ENCODE data around the gene TBX5. TPM values are rescaled to one million over a fixed set of nuclear protein-coding genes. Genes with fewer than 3 reads are reported as not detected.

Gene TBX5
- total RNA-seq, 2 experiments from 2014 or later = not detected

- POLR2A ChIA-PET = no interaction called here
- CTCF ChIA-PET = interaction anchor here (1.2 kb wide), 1 partner anchor 368 kb away, joined by 3 read pairs; no protein-coding TSS in a partner anchor
- no peak overlapping the region for H3K4me3 Mint-ChIP-seq
- no peak for ATAC-seq
- H3K36me3 Mint-ChIP-seq (ENCODE audit: low read depth) = no peaks in the 10 kb centered on the region
- H3K4me1 Mint-ChIP-seq (ENCODE audit: low read depth) = no peaks in the 10 kb centered on the region
- no peaks in the 10 kb centered on the region for H3K9me3 Mint-ChIP-seq
- intact Hi-C loops (cut with micrococcal nuclease) = no loop called here
- no peak for TF ChIP-seq CTCF (IDR thresholded peaks at IDR 0.05)
- no peak for DNase-seq
- H3K27me3 Mint-ChIP-seq = peaks cover 3% of the 10 kb centered on the region
- H3K27ac Mint-ChIP-seq = no peak overlapping the region
Measured at GRCh38 chr12:114347861-114348260, 58.1 kb downstream of the TBX5 start.

- DNase-seq = no peak
- intact Hi-C loops (cut with micrococcal nuclease) = no loop called here
- Mint-ChIP-seq H3K9me3 (no peaks in the 10 kb centered on the region), H3K4me1 (ENCODE audit: low read depth) (no peaks in the 10 kb centered on the region), H3K27me3 (peaks cover 1% of the 10 kb centered on the region), H3K36me3 (ENCODE audit: low read depth) (no peaks in the 10 kb centered on the region), H3K27ac (no peak overlapping the region), H3K4me3 (no peak overlapping the region)
- ChIA-PET POLR2A (no interaction called here), CTCF (no interaction called here)
- TF ChIP-seq CTCF (IDR thresholded peaks at IDR 0.05) = no peak
- no peak for ATAC-seq
Measured at GRCh38 chr12:114344831-114345230, 61.1 kb downstream of the TBX5 start.

GRCh38 chr12:114344303-114344663 lies 61.7 kb downstream of the TBX5 start:
- DNase-seq (no peak), ATAC-seq (no peak)
- ChIA-PET CTCF (no interaction called here), POLR2A (no interaction called here)
- Mint-ChIP-seq H3K27me3 (peaks cover 1% of the 10 kb centered on the region), H3K4me3 (no peak overlapping the region), H3K9me3 (no peaks in the 10 kb centered on the region), H3K27ac (no peak overlapping the region), H3K36me3 (ENCODE audit: low read depth) (no peaks in the 10 kb centered on the region), H3K4me1 (ENCODE audit: low read depth) (no peaks in the 10 kb centered on the region)
- intact Hi-C loops (cut with micrococcal nuclease) = no loop called here
- no peak for TF ChIP-seq CTCF (IDR thresholded peaks at IDR 0.05)

- DNase-seq (no peak), ATAC-seq (no peak)
- CTCF ChIA-PET = no interaction called here
- no peak overlapping the region for H3K4me3 Mint-ChIP-seq
- intact Hi-C loops (cut with micrococcal nuclease) = no loop called here
- no peak for TF ChIP-seq CTCF (IDR thresholded peaks at IDR 0.05)
- no peak overlapping the region for H3K27ac Mint-ChIP-seq
- POLR2A ChIA-PET = no interaction called here
- H3K36me3 Mint-ChIP-seq (ENCODE audit: low read depth) = no peaks in the 10 kb centered on the region
- no peaks in the 10 kb centered on the region for H3K9me3 Mint-ChIP-seq
- H3K4me1 Mint-ChIP-seq (ENCODE audit: low read depth) = no peaks in the 10 kb centered on the region
- peaks cover 1% of the 10 kb centered on the region for H3K27me3 Mint-ChIP-seq
Measured at GRCh38 chr12:114343585-114344302, 62.2 kb downstream of the TBX5 start.

GRCh38 chr12:114342656-114343055 lies 63.3 kb downstream of the TBX5 start:
- ATAC-seq (no peak), DNase-seq (no peak)
- Mint-ChIP-seq H3K27me3 (peaks cover 6% of the 10 kb centered on the region), H3K4me1 (ENCODE audit: low read depth) (no peaks in the 10 kb centered on the region), H3K9me3 (no peaks in the 10 kb centered on the region), H3K27ac (no peak overlapping the region), H3K36me3 (ENCODE audit: low read depth) (no peaks in the 10 kb centered on the region), H3K4me3 (no peak overlapping the region)
- CTCF ChIA-PET = no interaction called here
- POLR2A ChIA-PET = no interaction called here
- intact Hi-C loops (cut with micrococcal nuclease) = no loop called here
- TF ChIP-seq CTCF (IDR thresholded peaks at IDR 0.05) = no peak
